Activated CD4-positive, alpha-beta T cell treated with anti-CD3 and anti-CD28 coated beads, Interleukin-2, amount 50 U/mL, for 16 hours (primary cell): ENCODE results near the gene LCN10.
A peak's percentile ranks its signal among the peaks of the same experiment; 100 is the strongest.

Experiments used
- DNase-seq: peaks from one replicate; pipeline ENCODE4 v3.0.0-alpha.2; 2020

The LCN10 gene

GRCh38 chr9:136754059-136754572 is 11.4 kb upstream of the LCN10 start:
- no peak for DNase-seq

DNA sequence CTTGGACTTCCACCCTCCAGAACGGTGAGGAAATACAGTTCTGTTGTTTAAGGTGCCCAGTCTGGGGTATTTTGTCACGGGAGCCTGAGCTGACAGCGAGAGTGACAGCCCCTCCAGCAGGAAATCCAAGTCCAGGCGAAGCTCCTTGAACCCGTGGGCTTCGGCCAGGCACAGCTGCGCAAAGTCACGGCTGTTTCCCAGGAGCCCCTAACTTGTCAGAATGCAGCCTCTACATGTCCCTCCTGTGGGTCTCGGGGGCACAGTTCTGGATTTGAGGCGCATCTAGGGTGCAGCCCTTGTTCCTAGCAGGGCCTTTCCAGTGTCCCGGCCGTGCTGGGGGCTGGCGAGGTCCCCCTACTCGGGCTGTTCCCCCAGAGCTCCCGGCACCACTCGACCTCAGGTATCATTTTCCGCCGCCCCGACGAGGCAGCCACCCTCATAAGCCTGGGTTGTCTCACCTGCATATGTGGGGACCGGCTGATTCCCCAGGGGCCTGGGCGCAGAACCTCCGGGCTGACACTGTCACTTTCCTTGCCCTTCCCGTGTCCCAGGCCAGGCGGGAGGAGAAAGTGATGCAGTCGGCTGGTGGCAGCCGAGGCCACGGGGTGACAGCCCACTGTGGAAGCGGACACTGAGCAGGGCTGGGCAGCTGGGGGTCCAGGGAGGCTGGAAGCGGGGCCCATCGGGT is 10.8 kb upstream of the LCN10 start:
- no peak for DNase-seq

DNA sequence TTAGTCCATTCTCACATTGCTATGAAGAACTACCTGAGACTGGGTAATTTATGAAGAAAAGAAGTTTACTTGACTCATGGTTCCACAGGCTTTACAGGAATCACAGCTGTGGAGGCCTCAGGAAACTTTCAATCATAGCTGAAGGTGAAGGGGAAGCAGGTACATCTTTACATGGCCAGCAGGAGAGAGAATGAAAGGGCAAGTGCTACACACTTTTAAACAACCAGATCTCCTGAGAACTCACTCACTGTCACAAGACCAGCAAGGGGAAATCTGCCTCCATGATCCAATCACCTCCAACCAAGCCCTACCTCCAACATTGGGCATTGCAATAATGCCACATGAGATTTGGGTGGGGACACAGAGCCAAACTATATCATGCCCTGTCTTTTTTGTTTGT is 9.1 kb upstream of the LCN10 start:
- no peak for DNase-seq

- no peak for DNase-seq
Observed at GRCh38 chr9:136751244-136751643, 8.5 kb upstream of the LCN10 start.

DNA sequence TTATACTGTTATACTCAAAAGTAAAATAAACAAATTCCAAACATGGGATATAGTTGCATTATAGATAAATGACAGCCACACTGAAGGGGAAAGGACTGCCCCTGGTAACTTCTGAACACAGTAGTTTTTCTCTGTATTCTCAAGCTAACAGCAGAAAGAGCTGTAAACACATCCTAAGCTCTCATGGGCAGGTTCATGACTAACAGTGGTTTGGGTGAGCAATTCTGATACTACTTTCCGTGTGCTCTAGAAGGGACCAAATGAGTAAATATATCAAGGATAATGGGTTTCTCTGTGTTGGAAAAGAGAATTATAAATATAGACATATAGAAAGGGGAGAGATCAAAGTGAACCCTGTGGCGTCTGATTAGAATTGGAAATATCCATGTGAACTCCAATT is 7.8 kb upstream of the LCN10 start:
- DNase-seq = peak; percentile 76

DNA sequence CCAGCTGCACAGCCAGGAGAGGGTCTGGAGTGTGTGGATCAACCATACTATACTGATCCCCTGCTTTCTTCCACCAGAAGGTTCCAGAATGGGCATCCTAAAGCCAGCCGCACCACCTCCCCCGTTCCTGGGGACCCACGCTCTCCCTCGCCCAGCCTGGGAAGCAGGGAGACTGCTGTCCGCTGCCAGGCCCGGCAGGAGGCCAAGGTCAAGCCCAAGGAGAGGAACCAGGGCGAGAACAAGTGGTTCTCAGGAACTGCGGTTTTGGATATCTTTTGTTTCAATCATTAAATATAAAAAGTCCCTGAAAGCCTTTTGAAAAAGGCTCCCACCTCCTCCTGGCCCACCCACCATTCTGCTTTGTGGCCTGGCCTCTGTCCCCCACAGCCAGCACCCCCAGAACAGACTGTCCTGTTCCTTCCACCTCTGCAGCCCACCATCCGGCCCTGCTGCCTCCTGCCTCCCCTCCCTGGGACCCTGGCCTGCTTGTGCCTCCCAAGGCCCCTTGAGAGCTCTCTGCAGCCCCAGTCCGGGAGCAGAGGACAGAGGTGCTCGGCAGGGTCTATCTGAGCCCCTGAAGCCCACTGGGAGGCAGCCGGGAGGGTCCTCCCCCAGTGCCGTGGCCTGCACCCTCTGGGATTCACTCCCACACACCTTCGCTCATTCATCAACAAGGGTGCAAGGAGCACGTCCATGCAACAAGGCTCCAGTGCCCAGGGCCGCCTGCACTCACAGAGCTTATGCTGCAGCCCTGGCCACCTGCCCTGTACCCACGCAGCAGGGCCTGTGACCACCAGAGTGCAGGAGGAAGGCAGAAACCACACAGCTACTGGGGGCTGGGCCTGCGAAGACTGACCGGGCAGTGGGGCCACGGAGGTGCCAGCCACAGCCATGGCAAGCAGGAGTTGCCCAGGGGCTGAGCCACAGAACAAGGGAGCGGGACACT is 6.2 kb upstream of the LCN10 start:
- DNase-seq = no peak

- DNase-seq = no peak
Observed at GRCh38 chr9:136748201-136748600, 5.5 kb upstream of the LCN10 start, which contains the start of gene LCN6. TSS of gene LCN6 (minus strand) at chr9:136748525. CDS start at chr9:136748483, 42 bp downstream.

GRCh38 chr9:136747161-136748060 is 4.7 kb upstream of the LCN10 start:
- DNase-seq = no peak

DNA sequence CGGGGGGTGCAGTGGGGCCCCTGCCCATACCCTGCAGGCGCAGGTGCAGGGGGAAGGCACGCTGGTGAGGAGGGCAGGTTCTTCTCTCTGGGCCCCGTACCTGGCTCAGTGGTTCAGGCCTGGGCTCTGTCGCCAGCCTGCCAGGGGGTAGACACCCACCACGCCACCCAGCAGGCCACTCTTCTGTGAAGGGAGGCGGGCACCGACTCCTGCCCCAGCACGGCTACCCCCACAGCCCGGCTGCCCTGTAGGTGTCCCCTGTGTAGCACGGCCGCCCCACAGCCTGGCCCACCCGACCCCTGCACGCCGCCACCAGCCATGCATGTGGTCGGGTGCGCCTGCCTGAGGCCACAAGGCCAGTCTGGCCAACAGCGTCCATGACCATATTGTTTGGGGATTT is 3.9 kb upstream of the LCN10 start:
- no peak for DNase-seq

DNA sequence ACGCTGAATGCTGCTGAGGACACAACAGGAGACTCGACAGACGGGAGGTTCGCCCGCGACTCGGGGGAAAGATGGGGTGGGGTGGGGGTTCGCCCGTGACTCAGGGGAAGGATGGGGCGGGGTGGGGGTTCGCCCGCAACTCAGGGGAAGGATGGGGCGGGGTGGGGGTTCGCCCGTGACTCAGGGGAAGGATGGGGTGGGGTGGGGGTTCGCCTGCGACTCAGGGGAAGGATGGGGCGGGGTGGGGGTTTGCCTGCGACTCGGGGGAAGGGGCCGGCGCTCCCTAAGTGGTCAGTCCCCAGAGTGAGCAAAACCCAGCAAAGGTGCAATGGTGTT is 3.4 kb upstream of the LCN10 start:
- no peak for DNase-seq

- no peak for DNase-seq
Observed at GRCh38 chr9:136745389-136746154, 2.8 kb upstream of the LCN10 start.

DNA sequence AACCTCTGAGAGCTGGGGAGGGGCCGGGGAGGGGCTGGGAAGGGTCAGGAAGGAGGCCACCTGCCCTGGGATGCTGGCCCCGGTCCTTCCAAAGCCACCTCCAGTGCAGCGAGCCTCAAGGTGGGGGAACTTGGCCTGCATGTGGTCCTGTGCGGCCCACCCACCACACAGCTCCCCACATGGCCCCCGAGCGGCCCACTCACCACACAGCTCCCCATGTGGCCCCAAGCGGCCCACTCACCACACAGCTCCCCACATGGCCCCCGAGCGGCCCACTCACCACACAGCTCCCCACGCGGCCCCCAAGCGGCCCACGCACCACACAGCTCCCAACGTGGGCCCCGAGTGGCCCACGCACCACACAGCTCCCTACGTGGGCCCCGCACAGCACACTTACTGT is 2.0 kb upstream of the LCN10 start:
- DNase-seq = no peak

- DNase-seq = no peak
Observed at GRCh38 chr9:136743639-136744211, 985 bp upstream of the LCN10 start.

- no peak for DNase-seq
Observed at GRCh38 chr9:136741883-136742571, 713 bp downstream of the LCN10 start.

DNA sequence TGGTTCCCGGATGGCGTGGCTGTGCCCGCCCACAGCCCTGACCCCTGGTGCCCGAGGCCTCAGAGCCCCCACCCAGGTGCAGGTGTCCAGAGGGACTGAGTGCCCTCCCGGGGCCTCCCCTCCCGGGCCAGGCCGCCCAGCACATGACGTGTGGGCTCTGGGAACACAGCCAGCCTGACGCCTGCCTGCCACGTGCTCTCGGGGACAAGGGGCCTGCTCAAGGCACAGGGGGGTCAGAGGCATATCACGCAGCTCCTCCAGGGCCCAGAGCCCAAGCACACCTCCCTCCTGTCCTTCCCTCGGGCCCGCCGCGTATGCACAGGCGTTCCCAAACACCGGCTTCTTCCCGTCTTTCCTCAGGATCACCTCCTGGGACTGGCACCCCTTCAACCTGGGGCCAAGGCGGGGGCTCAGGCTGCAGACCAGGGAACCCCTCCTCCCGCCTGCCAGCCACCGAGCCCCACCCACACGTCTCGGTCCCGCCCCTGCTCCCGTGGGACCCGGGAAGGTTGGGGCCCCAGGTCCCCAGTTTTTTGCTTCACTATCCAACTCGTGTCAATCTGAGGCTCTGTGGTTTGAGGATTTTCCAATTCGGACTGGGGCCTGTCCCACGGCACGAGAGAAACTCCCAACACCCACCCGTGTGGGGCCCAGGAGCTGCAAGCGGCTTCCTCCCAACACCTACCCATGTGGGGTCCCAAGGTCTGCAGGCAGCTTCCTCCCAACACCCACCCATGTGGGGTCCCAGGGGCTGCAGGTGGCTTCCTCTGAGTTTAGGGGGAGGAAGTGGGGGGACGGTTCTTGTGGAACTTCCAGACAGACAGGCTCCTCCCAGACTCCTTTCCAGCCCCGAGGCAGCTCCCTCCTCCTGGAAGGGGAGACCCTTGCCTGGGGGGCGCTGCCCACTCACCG is 1.5 kb downstream of the LCN10 start:
- no peak for DNase-seq

DNA sequence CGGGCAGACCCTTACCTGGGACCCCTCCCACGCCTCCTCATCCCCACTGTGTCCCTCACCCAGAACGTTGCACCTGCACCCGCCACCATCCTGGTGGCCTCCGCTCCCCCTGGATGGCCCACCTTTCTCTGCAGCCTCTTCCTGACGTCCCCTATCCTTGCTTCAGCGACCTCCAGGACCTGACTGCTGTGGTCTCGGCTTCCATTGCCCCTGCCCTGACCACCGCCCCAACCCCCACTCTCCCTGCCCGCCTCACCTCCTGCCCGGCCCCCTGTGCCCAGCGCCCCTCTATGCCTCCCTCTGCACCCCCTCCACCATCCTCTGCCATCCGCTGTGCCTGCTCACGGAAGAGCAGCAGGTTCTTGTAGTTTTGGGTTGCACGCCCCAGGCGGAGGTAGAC is 2.2 kb downstream of the LCN10 start:
- DNase-seq = no peak

DNA sequence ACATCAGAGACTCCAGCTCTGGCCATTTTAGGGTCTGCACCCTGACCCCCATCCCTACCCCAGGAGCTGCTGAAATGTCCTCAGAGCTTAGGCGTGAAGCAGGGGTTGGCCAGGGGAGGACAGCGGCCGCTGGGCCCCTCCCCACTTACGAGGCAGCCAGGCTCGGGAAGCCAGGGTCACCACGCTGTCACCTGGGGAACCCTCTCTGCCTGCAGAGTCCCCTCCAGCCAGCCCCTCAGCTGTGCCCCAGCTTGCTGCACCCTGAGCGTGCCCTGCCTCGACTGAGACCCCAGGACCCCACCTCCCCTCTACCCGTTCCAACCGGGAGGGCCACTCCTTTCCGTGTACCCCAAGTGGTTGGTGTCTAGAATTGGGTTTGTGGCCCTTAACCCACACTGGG is 2.7 kb downstream of the LCN10 start:
- no peak for DNase-seq

DNA sequence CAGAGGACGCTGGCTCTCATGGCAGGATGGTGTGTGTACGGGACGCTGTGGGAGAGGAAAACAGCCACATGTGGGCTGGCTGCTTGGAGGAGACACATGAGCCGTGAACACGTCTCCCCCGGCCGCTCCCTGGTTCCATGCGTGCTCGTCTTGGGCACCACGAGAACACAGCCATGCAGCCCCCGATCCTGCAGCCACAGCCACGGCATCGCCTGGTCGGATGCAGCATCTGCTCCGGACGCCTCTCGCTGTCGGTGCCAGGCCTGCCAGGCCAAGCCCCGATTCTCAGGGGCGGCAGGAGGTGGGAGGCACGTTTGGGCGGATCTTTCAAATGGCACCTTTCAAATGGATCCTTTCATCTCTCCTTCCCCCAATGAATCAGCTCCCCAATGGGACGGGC is 3.2 kb downstream of the LCN10 start:
- DNase-seq = no peak

- no peak for DNase-seq
Observed at GRCh38 chr9:136738960-136739359, 3.8 kb downstream of the LCN10 start.
